A549 (cell line): ENCODE data around the gene ZSCAN26. TPM values are rescaled to one million over a fixed set of nuclear protein-coding genes. Genes with fewer than 3 reads are reported as not detected.
A peak's percentile ranks its signal among the peaks of the same experiment; 100 is the strongest.

Experiments
- ATAC-seq, 2 experiments: fragments of 200-7000 bp in 1 of 2; fragments of >200 bp in 1 of 2; cut with Nextera tagmentation in 1 of 2; cut with Tn5 transposase in 1 of 2; 3 replicates each; pipeline versions ENCODE4 v1.8.0 to v1.9.1; 2018 to 2020; ENCODE audit warnings: mild to moderate bottlenecking in 1 of 2, moderate library complexity in 1 of 2
- CTCF ChIA-PET: fragments of 300-600 bp; sonication (Branson Sonifier 250); formaldehyde crosslinking; extraction: SDS; loops from one replicate; lab custom pipeline; 2021; ENCODE audit warnings: antibody characterized with exemption, inconsistent platforms; lab: Yijun Ruan, JAX
- POLR2A ChIA-PET: fragments of 350-600 bp; formaldehyde crosslinking; extraction: SDS; loops from one replicate; lab custom pipeline; 2021; ENCODE audit warnings: antibody characterized with exemption, inconsistent platforms; lab: Yijun Ruan, JAX
- DNase-seq, 2 experiments: peaks; one replicate each; pipeline versions ENCODE4 v3.0.0 to v3.0.0-alpha.2; 2011 to 2016; ENCODE audit warnings: low read depth in 1 of 2, low spot score in 1 of 2
- FAIRE-seq: peaks from 2 replicates; lab custom pipeline; 2011; peaks lifted over from hg19 to GRCh38; lab: Jason Lieb, UNC
- H3K27ac ChIP-seq, 2 experiments: fragments of >200 bp; sonication (Bioruptor Twin); formaldehyde crosslinking; 3 replicates each; pipeline ENCODE4 v1.5.1; 2016 to 2017
- H3K4me1 ChIP-seq: fragments of >200 bp; sonication (Bioruptor Twin); formaldehyde crosslinking; 3 replicates; pipeline ENCODE4 v1.6.1; 2016
- H3K4me2 ChIP-seq: fragments of >200 bp; sonication (Bioruptor Twin); formaldehyde crosslinking; 3 replicates; pipeline ENCODE4 v1.6.1; 2016
- H3K4me3 ChIP-seq: fragments of >200 bp; sonication (Bioruptor Twin); formaldehyde crosslinking; 3 replicates; pipeline ENCODE4 v1.5.1; 2016
- H3K9me3 ChIP-seq: fragments of >200 bp; sonication (Bioruptor Twin); formaldehyde crosslinking; 3 replicates; pipeline ENCODE4 v1.6.1; 2016
- BHLHE40 ChIP-seq: IDR thresholded peaks from 2 replicates; pipeline ENCODE4 v1.6.1; 2012; ENCODE audit warnings: low read depth, low read length, inconsistent platforms
- CBX8 ChIP-seq: fragments of 200-600 bp; sonication (generic); IDR thresholded peaks from 2 replicates; pipeline ENCODE4 v1.6.1; 2016
- CEBPB ChIP-seq, 2 experiments: fragments of >200 bp in 1 of 2; sonication (Bioruptor Twin) in 1 of 2; formaldehyde crosslinking in 1 of 2; IDR thresholded peaks; 2 replicates each; pipeline ENCODE4 v1.6.1; 2012 to 2016
- GATA3 ChIP-seq: IDR thresholded peaks from 2 replicates; pipeline ENCODE4 v1.6.1; 2012; ENCODE audit warnings: borderline replicate concordance
- HOXB13 ChIP-seq: fragments of 250-450 bp; sonication (Bioruptor Pico); IDR thresholded peaks from 2 replicates; pipeline ENCODE4 v1.5.0; 2020; ENCODE audit warnings: low read depth, mild to moderate bottlenecking, moderate library complexity
- KDM1A ChIP-seq: fragments of 200-600 bp; sonication (generic); IDR thresholded peaks from 2 replicates; pipeline ENCODE4 v1.6.1; 2016; ENCODE audit warnings: low read depth, mild to moderate bottlenecking
- NFE2L2 ChIP-seq: fragments of 150-350 bp; conservative IDR thresholded peaks from 2 replicates; pipeline ENCODE4 v1.6.1; 2014; ENCODE audit warnings: low read length
- NPAS2 ChIP-seq: fragments of 250-450 bp; sonication (Bioruptor Pico); IDR thresholded peaks from 2 replicates; pipeline ENCODE4 v1.8.0; 2022; ENCODE audit warnings: mild to moderate bottlenecking, moderate library complexity, borderline replicate concordance
- NR3C1 ChIP-seq: fragments of >200 bp; sonication (Bioruptor Twin); formaldehyde crosslinking; IDR thresholded peaks from 3 replicates; pipeline ENCODE4 v1.6.1; 2017
- PHF8 ChIP-seq: fragments of 200-600 bp; sonication (generic); IDR thresholded peaks from 2 replicates; pipeline ENCODE4 v1.6.1; 2016; ENCODE audit warnings: low read depth, mild to moderate bottlenecking, antibody characterized with exemption, moderate library complexity, borderline replicate concordance
- POLR2A ChIP-seq: IDR thresholded peaks from 2 replicates; pipeline ENCODE4 v1.6.1; 2012; ENCODE audit warnings: mild to moderate bottlenecking, low read length
- RARB ChIP-seq: fragments of 250-450 bp; sonication (Bioruptor Pico); IDR thresholded peaks from 2 replicates; pipeline ENCODE4 v1.8.0; 2021; ENCODE audit warnings: mild to moderate bottlenecking, moderate library complexity
- RCOR1 ChIP-seq: fragments of 150-350 bp; IDR thresholded peaks from 2 replicates; pipeline ENCODE4 v1.6.1; 2014; ENCODE audit warnings: antibody characterized with exemption, low read length, low read depth
- RFX5 ChIP-seq: fragments of 450-650 bp; IDR thresholded peaks from 2 replicates; pipeline ENCODE4 v1.7.1; 2014; ENCODE audit warnings: antibody characterized with exemption, mild to moderate bottlenecking, moderate library complexity
- TFCP2L1 ChIP-seq: fragments of 250-450 bp; sonication (Bioruptor Pico); IDR thresholded peaks from 2 replicates; pipeline ENCODE4 v1.5.0; 2021; ENCODE audit warnings: mild to moderate bottlenecking
- ZC3H11A ChIP-seq: fragments of 450-650 bp; IDR thresholded peaks from 2 replicates; pipeline ENCODE4 v1.6.1; 2014; ENCODE audit warnings: antibody characterized with exemption, mild to moderate bottlenecking
- ZNF302 ChIP-seq: fragments of 250-450 bp; sonication (Bioruptor Pico); IDR thresholded peaks from 2 replicates; pipeline ENCODE4 v1.9.0; 2021; ENCODE audit warnings: inconsistent platforms, mild to moderate bottlenecking, moderate library complexity
- WGBS: methylation state at CpG from one replicate; pipeline ENCODE4 v1.1.6; 2017; ENCODE audit errors: missing lambda C conversion rate; 5-methylcytosine and 5-hydroxymethylcytosine counted together
- polyA plus RNA-seq, 4 experiments: library from polyadenylated mRNA; depleted of rRNA in 3 of 4; stranded (reverse); fragments of >200 nt; fragmentation: RNase III in 1 of 4; extraction: RNeasy Plus Mini Kit Qiagen cat#74134 plus additional on column Dnase treatment in 1 of 4; gene quantifications; 2 replicates in 3 of 4; 3 replicates in 1 of 4; pipeline ENCODE4 v1.2.3, GENCODE V29; 2011 to 2017
- TF ChIP-seq, protein P1 (sequence below): IDR thresholded peaks from 2 replicates; pipeline ENCODE4 v1.6.1; 2012; ENCODE audit warnings: low read depth, borderline replicate concordance
- TF ChIP-seq, protein P2 (sequence below): fragments of 250-450 bp; sonication (Bioruptor Pico); IDR thresholded peaks from 2 replicates; pipeline ENCODE4 v1.5.0; 2020; ENCODE audit warnings: low read depth, mild to moderate bottlenecking, moderate library complexity
- TF ChIP-seq, protein P3 (sequence below): IDR thresholded peaks from 2 replicates; pipeline ENCODE4 v1.6.1; 2012
- TF ChIP-seq, protein P4 (sequence below): fragments of >200 bp; sonication (Bioruptor Twin); formaldehyde crosslinking; IDR thresholded peaks from 2 replicates; pipeline ENCODE4 v1.6.1; 2016
- TF ChIP-seq, protein P5 (sequence below): IDR thresholded peaks from 2 replicates; pipeline ENCODE4 v1.6.1; 2012
- TF ChIP-seq, protein P6 (sequence below): fragments of 250-450 bp; sonication (Bioruptor Pico); IDR thresholded peaks from 2 replicates; pipeline ENCODE4 v1.5.0; 2021; ENCODE audit warnings: mild to moderate bottlenecking, moderate library complexity, borderline replicate concordance

ZSCAN26 gene
- polyA plus RNA-seq, 2 of the 4 experiments (the other 2 are of a cell fraction), result 6.2 to 10.1 TPM

DNA sequence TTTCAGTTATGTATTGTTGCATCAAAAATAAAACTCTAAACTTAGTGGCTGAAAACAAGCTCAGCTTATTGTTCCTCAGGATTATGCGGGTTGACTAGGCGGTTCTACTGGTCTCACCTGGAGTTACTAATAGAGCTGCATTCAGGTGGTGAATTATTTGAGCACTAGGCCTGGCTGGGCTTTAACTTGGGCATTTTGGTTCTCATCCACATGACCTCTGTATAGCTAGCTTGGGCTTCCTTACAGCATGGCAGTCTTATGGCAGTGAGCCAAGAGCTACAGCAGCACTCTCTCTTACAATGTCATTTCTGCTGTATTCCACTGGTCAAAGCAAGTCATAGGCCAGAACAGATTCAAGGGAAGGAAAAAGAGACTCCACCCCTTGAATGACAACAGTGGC, 16.0 kb downstream of the ZSCAN26 start:
- ChIA-PET POLR2A (no interaction called here), CTCF (no interaction called here)
- no peak for FAIRE-seq
- H3K4me3 ChIP-seq, result no peak overlapping the region
- no peak overlapping the region for H3K4me2 ChIP-seq
- no peaks in the 10 kb centered on the region for H3K9me3 ChIP-seq
- peak in 1 of 2 experiments; percentile 25 for DNase-seq
- 100% methylated on average over 2 of the region's 2 CpGs for WGBS
- no peak overlapping the region for H3K27ac ChIP-seq
- TF ChIP-seq, protein P1, sequence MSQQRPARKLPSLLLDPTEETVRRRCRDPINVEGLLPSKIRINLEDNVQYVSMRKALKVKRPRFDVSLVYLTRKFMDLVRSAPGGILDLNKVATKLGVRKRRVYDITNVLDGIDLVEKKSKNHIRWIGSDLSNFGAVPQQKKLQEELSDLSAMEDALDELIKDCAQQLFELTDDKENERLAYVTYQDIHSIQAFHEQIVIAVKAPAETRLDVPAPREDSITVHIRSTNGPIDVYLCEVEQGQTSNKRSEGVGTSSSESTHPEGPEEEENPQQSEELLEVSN, result no peak
- TF ChIP-seq, protein P2, sequence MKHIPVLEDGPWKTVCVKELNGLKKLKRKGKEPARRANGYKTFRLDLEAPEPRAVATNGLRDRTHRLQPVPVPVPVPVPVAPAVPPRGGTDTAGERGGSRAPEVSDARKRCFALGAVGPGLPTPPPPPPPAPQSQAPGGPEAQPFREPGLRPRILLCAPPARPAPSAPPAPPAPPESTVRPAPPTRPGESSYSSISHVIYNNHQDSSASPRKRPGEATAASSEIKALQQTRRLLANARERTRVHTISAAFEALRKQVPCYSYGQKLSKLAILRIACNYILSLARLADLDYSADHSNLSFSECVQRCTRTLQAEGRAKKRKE (CRISPR knock-in tag), result no peak
- TF ChIP-seq BHLHE40, result no peak
- TF ChIP-seq NFE2L2, result no peak
- TF ChIP-seq ZNF302 (CRISPR knock-in tag), result no peak
- TF ChIP-seq GATA3, result no peak
- TF ChIP-seq, protein P3, sequence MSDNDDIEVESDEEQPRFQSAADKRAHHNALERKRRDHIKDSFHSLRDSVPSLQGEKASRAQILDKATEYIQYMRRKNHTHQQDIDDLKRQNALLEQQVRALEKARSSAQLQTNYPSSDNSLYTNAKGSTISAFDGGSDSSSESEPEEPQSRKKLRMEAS, result no peak
- no peak for TF ChIP-seq RARB (CRISPR knock-in tag)
- no peak for TF ChIP-seq PHF8
- TF ChIP-seq NR3C1, result no peak
- TF ChIP-seq RFX5, result no peak
- TF ChIP-seq CBX8, result no peak
- no peak for TF ChIP-seq ZC3H11A
- TF ChIP-seq, protein P4, sequence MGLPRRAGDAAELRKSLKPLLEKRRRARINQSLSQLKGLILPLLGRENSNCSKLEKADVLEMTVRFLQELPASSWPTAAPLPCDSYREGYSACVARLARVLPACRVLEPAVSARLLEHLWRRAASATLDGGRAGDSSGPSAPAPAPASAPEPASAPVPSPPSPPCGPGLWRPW, result no peak
- no peak for TF ChIP-seq TFCP2L1 (CRISPR knock-in tag)
- 0 out of 3 replicates have a peak, but pooled peaks cover 3% of the 10 kb centered on the region for H3K4me1 ChIP-seq
- no peak for ATAC-seq

DNA sequence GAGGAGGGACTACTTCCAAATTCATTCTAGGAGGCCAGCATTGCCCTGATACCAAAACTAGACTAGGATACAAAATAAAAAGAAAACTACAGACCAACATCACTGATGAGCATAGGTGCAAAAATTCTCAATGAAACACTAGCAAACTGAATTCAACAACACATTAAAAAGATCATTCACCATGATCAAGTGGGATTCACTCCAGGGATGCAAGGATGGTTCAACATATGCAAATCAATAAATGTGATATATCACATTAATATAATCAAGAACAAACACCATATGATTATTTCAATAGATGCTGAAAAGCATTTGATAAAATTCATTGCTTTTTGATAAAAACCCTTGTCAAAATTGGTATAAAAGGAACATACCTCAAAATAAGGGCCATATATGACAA, 24.6 kb downstream of the ZSCAN26 start:
- no peak for FAIRE-seq
- Histone ChIP-seq H3K27ac (no peak overlapping the region), H3K4me2 (no peak overlapping the region), H3K9me3 (no peaks in the 10 kb centered on the region), H3K4me1 (no peaks in the 10 kb centered on the region), H3K4me3 (no peak overlapping the region)
- TF ChIP-seq HOXB13, result no peak
- ChIA-PET POLR2A (no interaction called here), CTCF (no interaction called here)
- DNase-seq, result no peak
- ATAC-seq, result no peak

DNA sequence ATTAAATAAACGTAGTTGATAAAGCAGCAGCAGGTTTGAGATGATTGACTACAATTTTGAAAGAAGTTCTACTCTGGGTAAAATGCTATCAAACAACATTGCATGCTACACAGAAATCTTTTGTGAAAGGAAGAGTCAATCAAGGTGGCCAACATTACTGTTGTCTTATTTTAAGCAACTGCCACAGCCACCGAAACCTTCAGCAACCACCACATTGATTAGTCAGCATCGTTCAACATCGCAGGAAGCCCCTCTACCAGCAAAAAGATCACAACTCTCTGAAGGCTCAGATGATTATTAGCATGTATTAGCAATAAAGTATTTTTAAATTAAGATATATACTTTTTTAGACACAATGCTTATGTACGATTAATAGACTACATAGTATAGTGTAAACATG, 28.4 kb downstream of the ZSCAN26 start:
- no peak for DNase-seq
- H3K27ac ChIP-seq, result no peak overlapping the region
- TF ChIP-seq RCOR1 (no peak), ZNF302 (CRISPR knock-in tag) (no peak), TFCP2L1 (CRISPR knock-in tag) (no peak), NPAS2 (CRISPR knock-in tag) (no peak), CEBPB (IDR thresholded peaks at IDR 0.05) (no peak), POLR2A (no peak), KDM1A (no peak)
- TF ChIP-seq, protein P5, sequence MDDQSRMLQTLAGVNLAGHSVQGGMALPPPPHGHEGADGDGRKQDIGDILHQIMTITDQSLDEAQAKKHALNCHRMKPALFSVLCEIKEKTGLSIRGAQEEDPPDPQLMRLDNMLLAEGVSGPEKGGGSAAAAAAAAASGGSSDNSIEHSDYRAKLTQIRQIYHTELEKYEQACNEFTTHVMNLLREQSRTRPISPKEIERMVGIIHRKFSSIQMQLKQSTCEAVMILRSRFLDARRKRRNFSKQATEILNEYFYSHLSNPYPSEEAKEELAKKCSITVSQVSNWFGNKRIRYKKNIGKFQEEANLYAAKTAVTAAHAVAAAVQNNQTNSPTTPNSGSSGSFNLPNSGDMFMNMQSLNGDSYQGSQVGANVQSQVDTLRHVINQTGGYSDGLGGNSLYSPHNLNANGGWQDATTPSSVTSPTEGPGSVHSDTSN, result no peak
- TF ChIP-seq, protein P6, sequence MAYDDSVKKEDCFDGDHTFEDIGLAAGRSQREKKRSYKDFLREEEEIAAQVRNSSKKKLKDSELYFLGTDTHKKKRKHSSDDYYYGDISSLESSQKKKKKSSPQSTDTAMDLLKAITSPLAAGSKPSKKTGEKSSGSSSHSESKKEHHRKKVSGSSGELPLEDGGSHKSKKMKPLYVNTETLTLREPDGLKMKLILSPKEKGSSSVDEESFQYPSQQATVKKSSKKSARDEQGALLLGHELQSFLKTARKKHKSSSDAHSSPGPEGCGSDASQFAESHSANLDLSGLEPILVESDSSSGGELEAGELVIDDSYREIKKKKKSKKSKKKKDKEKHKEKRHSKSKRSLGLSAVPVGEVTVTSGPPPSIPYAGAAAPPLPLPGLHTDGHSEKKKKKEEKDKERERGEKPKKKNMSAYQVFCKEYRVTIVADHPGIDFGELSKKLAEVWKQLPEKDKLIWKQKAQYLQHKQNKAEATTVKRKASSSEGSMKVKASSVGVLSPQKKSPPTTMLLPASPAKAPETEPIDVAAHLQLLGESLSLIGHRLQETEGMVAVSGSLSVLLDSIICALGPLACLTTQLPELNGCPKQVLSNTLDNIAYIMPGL (CRISPR knock-in tag), result no peak
- TF ChIP-seq, all 56 proteins: peak for 0
- H3K4me2 ChIP-seq, result no peak overlapping the region
- ChIA-PET CTCF (no interaction called here), POLR2A (no interaction called here)
- FAIRE-seq, result no peak
- WGBS, result 92% methylated on average over 5 of the region's 5 CpGs
- no peaks in the 10 kb centered on the region for H3K4me1 ChIP-seq
- H3K9me3 ChIP-seq, result no peaks in the 10 kb centered on the region
- no peak for ATAC-seq
- no peak overlapping the region for H3K4me3 ChIP-seq
